Measurements from ENCODE around the gene COQ8B. TPM values are rescaled to one million over a fixed set of nuclear protein-coding genes. Genes with fewer than 3 reads are reported as not detected.

Gene COQ8B
- total and polyA plus RNA-seq, 2 donors from 2014 or later = 45.8 to 55.3 TPM

DNA sequence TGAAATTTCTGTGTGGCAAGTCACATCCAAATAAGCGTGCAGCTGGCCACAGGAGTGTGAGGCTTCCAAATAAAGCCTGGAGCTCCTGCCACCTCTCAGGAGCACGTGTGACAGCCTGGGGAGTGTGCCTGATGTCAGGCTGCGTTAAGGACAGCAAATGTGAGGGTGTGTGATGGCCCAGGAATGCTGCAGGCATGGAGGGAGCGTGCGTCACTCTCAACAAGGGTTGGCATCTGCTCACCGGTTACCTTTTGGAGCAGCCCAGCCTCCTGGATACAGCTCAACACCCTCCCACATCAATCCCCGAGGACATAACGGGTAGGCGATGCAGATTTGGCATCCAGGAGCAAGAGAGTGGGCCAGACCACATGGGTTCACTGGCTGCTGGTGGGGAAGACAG, 45.3 kb downstream of the COQ8B start:
- no peaks in the 10 kb centered on the region for H3K27me3 ChIP-seq (ENCODE audit: control insufficient read depth, insufficient read depth, low read length)
- H3K9ac ChIP-seq (ENCODE audit: low read length in 3 of 3) = no peak overlapping the region
- peaks cover 15 to 24% (median 19%) of the 10 kb centered on the region in 3 donors for H3K36me3 ChIP-seq (ENCODE audit: control insufficient read depth in 2 of 3, insufficient read depth in 3 of 3, low read length in 3 of 3)
- H3K4me3 ChIP-seq (ENCODE audit: low read length in 3 of 3) = no peak overlapping the region
- TF ChIP-seq, protein P1, sequence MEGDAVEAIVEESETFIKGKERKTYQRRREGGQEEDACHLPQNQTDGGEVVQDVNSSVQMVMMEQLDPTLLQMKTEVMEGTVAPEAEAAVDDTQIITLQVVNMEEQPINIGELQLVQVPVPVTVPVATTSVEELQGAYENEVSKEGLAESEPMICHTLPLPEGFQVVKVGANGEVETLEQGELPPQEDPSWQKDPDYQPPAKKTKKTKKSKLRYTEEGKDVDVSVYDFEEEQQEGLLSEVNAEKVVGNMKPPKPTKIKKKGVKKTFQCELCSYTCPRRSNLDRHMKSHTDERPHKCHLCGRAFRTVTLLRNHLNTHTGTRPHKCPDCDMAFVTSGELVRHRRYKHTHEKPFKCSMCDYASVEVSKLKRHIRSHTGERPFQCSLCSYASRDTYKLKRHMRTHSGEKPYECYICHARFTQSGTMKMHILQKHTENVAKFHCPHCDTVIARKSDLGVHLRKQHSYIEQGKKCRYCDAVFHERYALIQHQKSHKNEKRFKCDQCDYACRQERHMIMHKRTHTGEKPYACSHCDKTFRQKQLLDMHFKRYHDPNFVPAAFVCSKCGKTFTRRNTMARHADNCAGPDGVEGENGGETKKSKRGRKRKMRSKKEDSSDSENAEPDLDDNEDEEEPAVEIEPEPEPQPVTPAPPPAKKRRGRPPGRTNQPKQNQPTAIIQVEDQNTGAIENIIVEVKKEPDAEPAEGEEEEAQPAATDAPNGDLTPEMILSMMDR (IDR thresholded peaks at IDR 0.05; ENCODE audit: borderline replicate concordance, extremely low read depth, insufficient read depth) = no peak
- FAIRE-seq = no peak
- no peak overlapping the region for H3K27ac ChIP-seq (ENCODE audit: low read depth in 2 of 2, low read length in 2 of 2)
- peak in 1 of 5 donors; percentile 26 for DNase-seq
- intact Hi-C loops (cut with DNase I) = no loop called here
- no peaks in the 10 kb centered on the region for H3K4me1 ChIP-seq (ENCODE audit: control insufficient read depth in 2 of 3, insufficient read depth in 2 of 3, low read depth in 1 of 3, low read length in 3 of 3)
- H3K9me3 ChIP-seq (ENCODE audit: control insufficient read depth in 2 of 3, insufficient read depth in 1 of 3, low read length in 3 of 3) = peaks cover 0 to 3% (median 0%) of the 10 kb centered on the region in 3 donors

DNA sequence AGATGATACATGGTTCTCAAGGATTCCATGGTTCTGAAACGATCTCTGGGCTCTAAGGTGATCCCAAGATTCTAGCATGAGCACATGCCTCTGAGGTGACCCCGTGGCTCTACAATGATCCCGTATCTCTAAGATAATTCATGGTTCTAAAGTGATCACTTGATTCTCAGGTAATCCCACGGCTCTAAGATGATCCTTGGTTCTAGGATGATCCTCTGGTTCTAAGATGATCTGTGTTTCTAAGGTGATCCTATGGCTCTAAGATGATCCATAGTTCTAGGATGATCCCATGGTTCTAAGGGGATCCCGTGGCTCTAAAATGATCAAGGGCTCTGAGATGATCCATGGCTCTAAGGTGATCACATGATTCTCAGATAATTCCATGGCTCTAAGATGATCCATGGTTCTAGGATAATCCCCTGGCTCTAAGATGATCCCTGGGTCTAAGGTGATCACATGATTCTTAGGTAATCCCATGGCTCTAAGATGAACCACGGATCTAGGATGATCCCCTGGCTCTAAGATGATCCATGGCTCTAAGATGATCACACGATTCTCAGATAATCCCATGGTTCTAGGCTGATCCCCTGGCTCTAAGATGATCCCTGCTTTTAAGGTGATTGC, 47.6 kb downstream of the COQ8B start:
- Histone ChIP-seq H3K9me3 (ENCODE audit: control insufficient read depth in 2 of 3, insufficient read depth in 1 of 3, low read length in 3 of 3) (peaks cover 0 to 3% (median 0%) of the 10 kb centered on the region in 3 donors), H3K4me1 (ENCODE audit: control insufficient read depth in 2 of 3, insufficient read depth in 2 of 3, low read depth in 1 of 3, low read length in 3 of 3) (no peaks in the 10 kb centered on the region), H3K27me3 (ENCODE audit: control insufficient read depth, insufficient read depth, low read length) (no peaks in the 10 kb centered on the region), H3K9ac (ENCODE audit: low read length in 3 of 3) (no peak overlapping the region), H3K36me3 (ENCODE audit: control insufficient read depth in 2 of 3, insufficient read depth in 3 of 3, low read length in 3 of 3) (peaks cover 15 to 24% (median 19%) of the 10 kb centered on the region in 3 donors), H3K4me3 (ENCODE audit: low read length in 3 of 3) (no peak overlapping the region), H3K27ac (ENCODE audit: low read depth in 2 of 2, low read length in 2 of 2) (no peak overlapping the region)
- DNase-seq (no peak), FAIRE-seq (no peak)
- intact Hi-C loops (cut with DNase I) = loop anchor here (10.0 kb wide), 1 partner anchor 136 kb away; no protein-coding TSS in a partner anchor
- TF ChIP-seq, protein P1 (IDR thresholded peaks at IDR 0.05; ENCODE audit: borderline replicate concordance, extremely low read depth, insufficient read depth) = no peak

DNA sequence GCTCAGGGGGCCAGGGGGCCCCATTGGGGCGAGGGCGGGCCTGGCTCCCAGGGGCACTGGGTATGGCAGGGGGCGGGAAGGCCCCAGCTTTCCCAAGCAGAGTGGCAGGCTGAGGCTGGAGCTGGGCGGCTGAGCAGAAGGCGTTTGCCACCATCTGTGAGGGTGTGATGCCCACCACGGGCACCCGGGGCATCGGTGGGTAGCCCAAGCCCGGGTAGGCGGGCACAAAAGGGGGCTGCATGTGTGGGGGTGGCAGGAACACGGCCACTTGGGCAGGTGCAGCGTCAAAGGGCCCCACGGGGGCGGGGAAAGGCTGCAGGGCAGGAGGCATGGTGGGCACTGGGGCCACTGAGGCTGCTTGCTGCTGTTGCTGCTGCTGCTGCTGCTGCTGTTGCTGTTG, 49.1 kb downstream of the COQ8B start:
- Histone ChIP-seq H3K27ac (ENCODE audit: low read depth in 2 of 2, low read length in 2 of 2) (no peak overlapping the region), H3K9me3 (ENCODE audit: control insufficient read depth in 2 of 3, insufficient read depth in 1 of 3, low read length in 3 of 3) (peaks cover 0 to 3% (median 0%) of the 10 kb centered on the region in 3 donors), H3K4me3 (ENCODE audit: low read length in 3 of 3) (no peak overlapping the region), H3K36me3 (ENCODE audit: control insufficient read depth in 2 of 3, insufficient read depth in 3 of 3, low read length in 3 of 3) (peaks cover 13 to 17% (median 14%) of the 10 kb centered on the region in 3 donors), H3K4me1 (ENCODE audit: control insufficient read depth in 2 of 3, insufficient read depth in 2 of 3, low read depth in 1 of 3, low read length in 3 of 3) (peaks cover 0 to 5% (median 0%) of the 10 kb centered on the region in 3 donors), H3K9ac (ENCODE audit: low read length in 3 of 3) (no peak overlapping the region), H3K27me3 (ENCODE audit: control insufficient read depth, insufficient read depth, low read length) (no peaks in the 10 kb centered on the region)
- intact Hi-C loops (cut with DNase I) = loop anchor here (10.0 kb wide), 1 partner anchor 137 kb away; no protein-coding TSS in a partner anchor
- DNase-seq (peak in 1 of 5 donors; percentile 59), FAIRE-seq (no peak)
- TF ChIP-seq, protein P1 (IDR thresholded peaks at IDR 0.05; ENCODE audit: borderline replicate concordance, extremely low read depth, insufficient read depth) = no peak
